ENCODE results near the gene GRM1.

The GRM1 gene

GRCh38 chr6:146481527-146481926 is 452.7 kb downstream of the GRM1 start:
- no peaks in the 10 kb centered on the region for H3K4me1 ChIP-seq (ENCODE audit: control insufficient read depth, insufficient read depth, low read length)
- no peaks in the 10 kb centered on the region for H3K36me3 ChIP-seq (ENCODE audit: control insufficient read depth, insufficient read depth, low read length)
- WGBS, 2 experiments = 80 to 93% methylated on average over 2 of the region's 2 CpGs
- no peak overlapping the region for H3K4me3 ChIP-seq (ENCODE audit: insufficient read depth, low read depth, low read length)
- H3K27me3 ChIP-seq (ENCODE audit: control insufficient read depth, insufficient read depth, low read length, poor library complexity, severe bottlenecking) = no peaks in the 10 kb centered on the region
- no peaks in the 10 kb centered on the region for H3K9me3 ChIP-seq (ENCODE audit: control insufficient read depth, low read length)
- no peak overlapping the region for H3K27ac ChIP-seq (ENCODE audit: insufficient read depth, low read depth, low read length, poor library complexity, severe bottlenecking)

- WGBS, 2 experiments = 95 to 99% methylated on average over 3 of the region's 3 CpGs
- H3K9me3 ChIP-seq (ENCODE audit: control insufficient read depth, low read length) = no peaks in the 10 kb centered on the region
Measured at GRCh38 chr6:146484411-146484810, 455.5 kb downstream of the GRM1 start.

More at GRCh38 chr6:146484411-146484810, 455.5 kb downstream of the GRM1 start:
- H3K27me3 ChIP-seq (ENCODE audit: control insufficient read depth, insufficient read depth, low read length, poor library complexity, severe bottlenecking) = no peaks in the 10 kb centered on the region
- H3K27ac ChIP-seq (ENCODE audit: insufficient read depth, low read depth, low read length, poor library complexity, severe bottlenecking) = no peak overlapping the region
- H3K4me1 ChIP-seq (ENCODE audit: control insufficient read depth, insufficient read depth, low read length) = no peaks in the 10 kb centered on the region
- H3K36me3 ChIP-seq (ENCODE audit: control insufficient read depth, insufficient read depth, low read length) = no peaks in the 10 kb centered on the region
- no peak overlapping the region for H3K4me3 ChIP-seq (ENCODE audit: insufficient read depth, low read depth, low read length)
